A549 (cell line): Measurements from ENCODE around the gene SEC14L5.

Source experiments
- CHD4 ChIP-seq: fragments of 200-600 bp; sonication (generic); IDR thresholded peaks from 2 replicates; pipeline ENCODE4 v1.6.1; 2016; ENCODE audit warnings: antibody characterized with exemption, mild to moderate bottlenecking, borderline replicate concordance
- CTCF ChIP-seq: fragments of >200 bp; sonication (Bioruptor Twin); formaldehyde crosslinking; IDR thresholded peaks from 3 replicates; pipeline ENCODE4 v1.5.1; 2016
- JUN ChIP-seq, 2 experiments: fragments of >200 bp; sonication (Bioruptor Twin); formaldehyde crosslinking; IDR thresholded peaks; 2 replicates in 1 of 2; 3 replicates in 1 of 2; pipeline ENCODE4 v1.6.1; 2016 to 2017
- KDM5A ChIP-seq: fragments of 200-600 bp; sonication (generic); IDR thresholded peaks from 2 replicates; pipeline ENCODE4 v1.6.1; 2016; ENCODE audit warnings: antibody characterized with exemption, mild to moderate bottlenecking
- MAX ChIP-seq: IDR thresholded peaks from 2 replicates; pipeline ENCODE4 v1.6.1; 2012

GRCh38 chr16:5012887-5013286, 54.8 kb downstream of the SEC14L5 start:
- TF ChIP-seq CTCF (no peak), KDM5A (no peak), MAX (no peak), CHD4 (no peak), JUN (IDR thresholded peaks at IDR 0.05) (no peak)
